ENCODE data around the gene MAN2B2.

DNA sequence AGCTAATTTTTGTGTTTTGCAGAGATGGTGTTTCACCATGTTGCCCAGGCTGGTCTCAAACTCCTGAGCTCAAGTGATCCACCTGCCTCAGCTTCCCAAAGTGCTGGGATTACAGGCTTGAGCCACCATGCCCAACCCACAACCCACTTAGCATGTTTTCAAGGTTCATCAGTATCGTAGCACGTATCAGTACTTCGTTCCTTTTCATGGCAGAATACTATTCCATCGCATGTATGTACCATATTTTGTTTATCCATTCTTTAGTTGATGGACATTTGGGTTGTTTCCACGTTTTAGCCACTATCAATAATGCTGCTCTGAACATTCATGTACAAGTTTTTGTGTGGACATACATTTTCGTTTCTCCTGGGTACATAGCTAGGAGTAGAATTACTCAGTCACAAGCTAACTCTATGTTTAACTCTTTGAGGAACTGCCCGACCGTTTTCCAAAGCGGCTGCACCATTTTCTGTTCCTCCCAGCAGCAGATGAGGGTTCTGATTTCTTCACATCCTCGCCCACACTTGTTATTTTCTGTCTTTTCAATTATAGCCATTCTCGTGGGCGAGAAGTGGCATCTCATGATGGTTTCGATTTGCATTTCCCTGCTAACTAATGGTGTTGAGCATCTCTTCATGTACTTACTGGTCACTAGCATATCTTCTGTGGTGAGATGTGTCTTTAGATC is 32.5 kb downstream of the MAN2B2 start:
- TF ChIP-seq SUZ12 (IDR thresholded peaks at IDR 0.05) = no peak
- TF ChIP-seq FOXM1 (IDR thresholded peaks at IDR 0.05; ENCODE audit: borderline replicate concordance) = no peak
- no peak for TF ChIP-seq ARNT (IDR thresholded peaks at IDR 0.05)
- no peak for TF ChIP-seq FOXA1 (IDR thresholded peaks at IDR 0.05)
- TF ChIP-seq FOXK2 (IDR thresholded peaks at IDR 0.05) = no peak
- no peak for TF ChIP-seq SP1 (IDR thresholded peaks at IDR 0.05)
- TF ChIP-seq NFRKB (IDR thresholded peaks at IDR 0.05) = no peak
- no peak for TF ChIP-seq LEF1 (IDR thresholded peaks at IDR 0.05; ENCODE audit: borderline replicate concordance)
- no peak for TF ChIP-seq ELF4 (IDR thresholded peaks at IDR 0.05)
